Caco-2 (cell line): Measurements from ENCODE around the gene C21orf58. TPM values are rescaled to one million over a fixed set of nuclear protein-coding genes. Genes with fewer than 3 reads are reported as not detected.

ENCODE experiments used
- BruUV-seq: library from RNA; stranded (reverse); fragments of 400-500 nt; replicated peaks from 2 replicates; lab custom pipeline; 2021; lab: Mats Ljungman, UMichigan
- CTCF ChIA-PET: fragments of 300-600 bp; sonication (Branson Sonifier 250); formaldehyde crosslinking; loops from one replicate; lab custom pipeline; 2022; ENCODE audit warnings: antibody characterized with exemption; lab: Charles Lee
- POLR2A ChIA-PET: fragments of 300-600 bp; sonication (Branson Sonifier 250); formaldehyde crosslinking; loops from one replicate; lab custom pipeline; 2022; ENCODE audit warnings: antibody characterized with exemption; lab: Charles Lee
- DNase-seq, 2 experiments: peaks; one replicate each; pipeline versions ENCODE4 v3.0.0 to v3.0.0-alpha.2; 2020 to 2022
- H3K27me3 ChIP-seq: replicated peaks from 2 replicates; pipeline ENCODE4 v1.6.0; 2011; ENCODE audit warnings: low read length; ENCODE audit not compliant: control insufficient read depth, insufficient read depth
- H3K36me3 ChIP-seq: 2 replicates; pipeline ENCODE4 v1.5.1; 2011; ENCODE audit warnings: low read length; ENCODE audit not compliant: control insufficient read depth, insufficient read depth
- H3K4me1 ChIP-seq: fragments of 250-450 bp; sonication (Bioruptor Pico); 2 replicates; pipeline ENCODE4 v1.5.1; 2020; ENCODE audit warnings: mild to moderate bottlenecking
- H3K4me3 ChIP-seq: 2 replicates; pipeline ENCODE4 v1.5.1; 2011; ENCODE audit warnings: low read depth, mild to moderate bottlenecking, control low read depth, low read length
- H3K9me3 ChIP-seq: fragments of 250-450 bp; sonication (Bioruptor Pico); 2 replicates; pipeline ENCODE4 v1.5.1; 2020; ENCODE audit warnings: mild to moderate bottlenecking, moderate library complexity
- H3K27ac Mint-ChIP-seq: one replicate; pipeline ENCODE4 v1.8.0; 2022; ENCODE audit warnings: mixed read lengths; ENCODE audit not compliant: unreplicated experiment
- H3K27me3 Mint-ChIP-seq: one replicate; pipeline ENCODE4 v1.8.0; 2022; ENCODE audit warnings: mixed read lengths; ENCODE audit not compliant: insufficient read depth, unreplicated experiment
- H3K36me3 Mint-ChIP-seq: one replicate; pipeline ENCODE4 v1.8.0; 2022; ENCODE audit warnings: mild to moderate bottlenecking, mixed read lengths; ENCODE audit not compliant: insufficient read depth, unreplicated experiment
- H3K4me1 Mint-ChIP-seq: one replicate; pipeline ENCODE4 v1.8.0; 2022; ENCODE audit warnings: low read depth, mixed read lengths; ENCODE audit not compliant: unreplicated experiment
- H3K4me3 Mint-ChIP-seq: one replicate; pipeline ENCODE4 v1.8.0; 2022; ENCODE audit warnings: mild to moderate bottlenecking, moderate library complexity, mixed read lengths; ENCODE audit not compliant: unreplicated experiment
- H3K9me3 Mint-ChIP-seq: one replicate; pipeline ENCODE4 v1.8.0; 2022; ENCODE audit warnings: mixed read lengths; ENCODE audit not compliant: unreplicated experiment
- CTCF ChIP-seq, 2 experiments: fragments of 200-600 bp in 1 of 2; IDR thresholded peaks; 1 replicate in 1 of 2; 2 replicates in 1 of 2; pipeline versions ENCODE4 v1.5.1 to v1.8.0; 2011 to 2022; ENCODE audit warnings: antibody characterized with exemption in 1 of 2, control low read depth in 1 of 2, inconsistent platforms in 1 of 2, low read depth in 1 of 2, low read length in 1 of 2, mild to moderate bottlenecking in 1 of 2, moderate library complexity in 1 of 2; ENCODE audit not compliant: insufficient read depth in 1 of 2, severe bottlenecking in 1 of 2, unreplicated experiment in 1 of 2
- intact Hi-C: fragments of 100-400 bp; cut with micrococcal nuclease; formaldehyde crosslinking; loops from one replicate; pipeline ENCODE4 v1.10.0; 2022; ENCODE audit not compliant: unreplicated experiment
- total RNA-seq: library from RNA; stranded (reverse); gene quantifications from 2 replicates; pipeline ENCODE4 v1.2.3, GENCODE V29; 2022

The C21orf58 gene
- total RNA-seq, 1 experiment from 2014 or later, result 17.7 TPM

GRCh38 chr21:46265736-46266525 lies 57.7 kb downstream of the C21orf58 start:
- H3K36me3 Mint-ChIP-seq, result peaks cover 80% of the 10 kb centered on the region
- peak overlapping the region; percentile 88 for H3K27ac Mint-ChIP-seq
- H3K36me3 ChIP-seq, result no peaks in the 10 kb centered on the region; the same call in 1 of the 2 replicates
- TF ChIP-seq CTCF (IDR thresholded peaks at IDR 0.05; ENCODE audit: insufficient read depth in 1 of 2, low read depth in 1 of 2, low read length in 1 of 2, severe bottlenecking in 1 of 2, unreplicated experiment in 1 of 2), result no peak
- DNase-seq, result no peak
- no peaks in the 10 kb centered on the region for H3K9me3 Mint-ChIP-seq
- POLR2A ChIA-PET, result no interaction called here
- no peaks in the 10 kb centered on the region for H3K27me3 Mint-ChIP-seq
- no peaks in the 10 kb centered on the region for H3K4me1 Mint-ChIP-seq
- intact Hi-C loops, result no loop called here
- H3K27me3 ChIP-seq, result no peaks in the 10 kb centered on the region
- no peaks in the 10 kb centered on the region for H3K9me3 ChIP-seq
- CTCF ChIA-PET, result no interaction called here
- no peak overlapping the region for H3K4me3 ChIP-seq
- no TSS peak for BruUV-seq
- H3K4me3 Mint-ChIP-seq, result no peak overlapping the region
- no peaks in the 10 kb centered on the region for H3K4me1 ChIP-seq

- H3K4me3 Mint-ChIP-seq, result no peak overlapping the region
- ChIA-PET POLR2A (no interaction called here), CTCF (no interaction called here)
- H3K4me1 ChIP-seq, result no peaks in the 10 kb centered on the region
- no peaks in the 10 kb centered on the region; the same call in none of the 2 replicates for H3K36me3 ChIP-seq
- intact Hi-C loops, result no loop called here
- H3K9me3 Mint-ChIP-seq, result no peaks in the 10 kb centered on the region
- TF ChIP-seq CTCF (IDR thresholded peaks at IDR 0.05; ENCODE audit: insufficient read depth in 1 of 2, low read depth in 1 of 2, low read length in 1 of 2, severe bottlenecking in 1 of 2, unreplicated experiment in 1 of 2), result no peak
- no peaks in the 10 kb centered on the region for H3K9me3 ChIP-seq
- no peaks in the 10 kb centered on the region for H3K4me1 Mint-ChIP-seq
- H3K27me3 ChIP-seq, result no peaks in the 10 kb centered on the region
- H3K36me3 Mint-ChIP-seq, result peaks cover 82% of the 10 kb centered on the region
- peak overlapping the region; percentile 53 for H3K27ac Mint-ChIP-seq
- peak in 1 of 2 experiments; percentile 11 for DNase-seq
- H3K27me3 Mint-ChIP-seq, result no peaks in the 10 kb centered on the region
- no TSS peak for BruUV-seq
- H3K4me3 ChIP-seq, result no peak overlapping the region
Measured at GRCh38 chr21:46264690-46265144, 59.0 kb downstream of the C21orf58 start.

- no peak overlapping the region for H3K4me3 Mint-ChIP-seq
- H3K27ac Mint-ChIP-seq, result no peak overlapping the region
- Histone ChIP-seq H3K9me3 (no peaks in the 10 kb centered on the region), H3K4me3 (no peak overlapping the region), H3K27me3 (no peaks in the 10 kb centered on the region), H3K4me1 (no peaks in the 10 kb centered on the region), H3K36me3 (no peaks in the 10 kb centered on the region; the same call in 1 of the 2 replicates)
- CTCF ChIA-PET, result no interaction called here
- TF ChIP-seq CTCF (IDR thresholded peaks at IDR 0.05; ENCODE audit: insufficient read depth in 1 of 2, low read depth in 1 of 2, low read length in 1 of 2, severe bottlenecking in 1 of 2, unreplicated experiment in 1 of 2), result no peak
- no peaks in the 10 kb centered on the region for H3K27me3 Mint-ChIP-seq
- no TSS peak for BruUV-seq
- no peaks in the 10 kb centered on the region for H3K9me3 Mint-ChIP-seq
- no peak for DNase-seq
- no peaks in the 10 kb centered on the region for H3K4me1 Mint-ChIP-seq
- intact Hi-C loops, result no loop called here
- H3K36me3 Mint-ChIP-seq, result peaks cover 82% of the 10 kb centered on the region
- POLR2A ChIA-PET, result no interaction called here
Measured at GRCh38 chr21:46264046-46264689, 59.5 kb downstream of the C21orf58 start.
